HG03108 (cell line): ENCODE data around the gene RDX.

Source experiments
- ATAC-seq: cut with Tn5 transposase; IDR thresholded peaks from one replicate; pipeline ENCODE4 v1.9.1; 2021; ENCODE audit warnings: moderate library complexity; ENCODE audit not compliant: unreplicated experiment

RDX gene

DNA sequence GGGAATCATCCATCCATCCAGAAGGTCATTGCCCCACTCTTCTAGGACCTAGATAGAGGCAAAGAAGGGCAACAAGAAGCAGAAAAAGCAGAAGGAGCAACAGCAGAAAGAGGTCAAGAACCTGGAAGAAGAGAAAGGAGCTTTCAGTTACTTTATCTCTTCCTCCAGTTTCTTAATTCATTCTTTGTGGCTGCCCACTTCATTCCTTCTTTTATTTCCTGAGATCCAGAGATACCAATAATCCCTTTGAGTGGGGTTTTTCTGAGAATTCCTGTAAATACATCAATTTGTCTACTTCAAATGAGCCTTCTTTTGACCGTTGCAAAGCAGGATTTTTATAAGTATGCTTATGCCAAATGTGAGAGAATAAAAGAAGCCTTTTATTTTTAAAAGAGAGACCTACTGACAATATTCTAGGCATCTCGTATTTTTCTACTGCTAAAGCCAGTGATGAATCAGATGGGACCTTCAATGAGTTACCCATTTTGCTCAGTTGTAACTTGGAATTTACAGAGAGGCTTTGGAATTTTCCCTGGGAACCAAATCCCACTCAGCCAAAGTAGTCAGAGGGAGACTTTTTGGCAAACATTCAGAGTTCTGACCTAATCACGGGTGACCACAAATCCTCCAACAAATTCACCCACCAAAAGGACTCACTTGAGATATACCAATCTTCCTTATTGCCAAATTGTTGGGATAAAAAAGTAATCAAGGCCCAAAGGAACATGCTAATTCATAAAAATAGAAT, 148.3 kb downstream of the RDX start:
- ATAC-seq: no peak

DNA sequence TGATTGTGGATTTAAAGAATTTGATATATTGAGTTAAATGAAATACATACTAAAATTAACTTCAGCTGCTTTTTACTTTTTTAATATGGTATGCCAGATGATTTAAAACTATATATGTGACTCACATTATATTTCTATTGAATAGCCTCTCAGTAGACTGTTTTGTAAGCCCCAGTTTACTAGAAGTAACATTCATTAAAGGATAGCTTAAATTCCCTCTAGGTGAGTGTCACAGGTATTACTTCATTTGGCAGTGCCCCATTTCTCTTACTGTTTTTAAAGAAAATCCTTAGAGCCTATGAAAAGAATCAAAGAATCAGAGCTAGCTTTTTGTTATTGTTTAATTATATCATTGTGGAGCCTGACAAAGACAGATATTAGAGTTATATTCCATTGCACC, 154.6 kb downstream of the RDX start:
- no peak for ATAC-seq

DNA sequence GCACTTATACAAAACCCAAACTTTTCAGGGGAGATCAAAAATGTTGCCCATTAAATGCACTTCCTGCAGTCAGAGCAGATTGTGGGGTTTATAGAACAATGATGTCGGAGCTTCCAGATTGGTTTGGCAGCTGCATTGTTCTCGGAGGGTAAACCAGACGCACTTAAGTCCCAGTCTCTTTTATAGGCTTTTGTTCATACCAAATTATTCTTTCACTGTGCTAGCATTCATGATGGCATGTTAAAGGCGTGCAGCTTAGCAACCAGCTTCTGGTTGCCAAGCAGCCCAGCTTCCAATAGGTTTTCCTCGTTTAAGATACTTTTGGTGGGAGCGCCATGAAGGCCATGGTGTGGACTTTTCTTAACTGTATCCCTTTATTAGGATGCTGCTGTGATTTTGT, 162.3 kb downstream of the RDX start:
- ATAC-seq: no peak

DNA sequence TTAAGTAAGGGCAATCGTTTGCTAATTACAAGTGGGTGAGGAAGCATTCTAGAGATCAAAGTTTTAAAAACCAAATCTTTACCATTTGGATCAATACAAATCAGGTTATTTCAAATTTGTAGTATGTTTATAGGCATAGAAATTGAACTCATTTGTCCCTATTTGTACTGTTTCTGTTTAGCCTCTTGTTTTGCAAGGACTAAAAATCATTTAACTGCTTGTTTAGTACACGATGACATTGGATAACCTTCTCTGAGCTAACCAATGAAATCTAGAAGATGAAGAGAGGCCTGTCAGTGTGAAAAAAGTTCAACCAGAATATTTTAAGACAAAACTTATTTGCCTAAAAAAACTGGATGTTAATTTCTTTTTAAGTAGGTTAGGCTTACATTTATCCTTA, 163.3 kb downstream of the RDX start:
- no peak for ATAC-seq

DNA sequence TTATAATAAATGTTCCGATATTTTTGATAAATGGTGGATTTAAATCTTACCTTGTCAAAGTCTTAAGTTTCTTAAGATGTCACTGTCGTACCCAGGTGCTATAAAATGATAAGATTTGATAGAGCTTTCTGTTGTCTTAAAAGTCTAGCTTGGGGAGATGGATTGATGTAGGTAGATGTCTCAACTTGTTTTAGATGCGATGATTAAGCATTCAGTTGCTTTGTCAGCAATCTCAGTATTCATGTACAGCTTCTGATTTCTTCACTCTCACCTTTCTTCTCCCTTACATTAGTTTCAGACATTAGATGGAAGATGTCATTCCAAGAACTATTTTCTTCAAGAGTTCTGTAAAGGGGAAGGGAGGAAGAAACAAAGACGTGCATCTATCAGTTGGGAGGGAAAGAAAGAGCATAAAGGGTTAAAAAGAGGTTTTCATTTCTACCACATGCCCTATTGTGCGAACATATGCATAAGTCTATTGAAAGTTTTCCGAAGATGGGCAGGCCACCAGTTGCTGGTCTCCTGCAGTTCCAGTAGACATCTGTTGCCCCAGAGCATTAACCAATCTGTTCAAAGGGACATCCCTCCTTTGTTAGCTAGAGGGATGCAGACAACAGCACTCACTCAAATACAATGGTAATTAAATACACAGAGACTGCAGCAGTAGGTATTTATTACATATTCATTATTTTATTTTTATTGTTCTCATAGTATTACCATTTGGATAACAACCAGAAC, 164.9 kb downstream of the RDX start:
- ATAC-seq: no peak

DNA sequence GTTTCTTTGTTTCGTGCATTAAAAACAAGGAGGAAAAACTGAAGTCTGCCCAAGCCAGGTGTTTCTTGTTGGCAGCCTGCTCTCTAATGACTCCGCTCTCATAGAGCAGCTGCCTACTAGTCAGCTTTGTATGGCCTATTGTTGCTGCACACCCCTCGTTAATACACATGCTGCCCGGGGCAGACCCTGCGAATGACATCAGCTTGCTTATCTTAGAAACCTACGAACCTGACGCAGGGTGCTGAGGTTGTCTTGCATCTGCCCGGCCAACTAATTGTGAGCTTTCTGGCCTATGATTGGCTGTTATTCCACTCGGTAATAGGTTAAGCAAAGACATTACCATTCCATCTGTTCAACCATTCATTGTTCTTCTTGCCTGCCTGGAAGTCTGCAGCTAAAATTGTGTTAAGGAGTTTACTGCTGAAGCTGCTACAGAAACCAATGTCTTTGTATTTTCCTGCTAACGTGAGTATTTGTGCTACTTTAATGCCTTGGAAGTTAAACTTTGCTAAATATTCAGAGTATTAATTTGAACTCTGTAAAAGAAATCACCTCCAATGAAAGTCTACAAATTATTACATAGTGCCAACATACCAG, 165.7 kb downstream of the RDX start:
- ATAC-seq: no peak

DNA sequence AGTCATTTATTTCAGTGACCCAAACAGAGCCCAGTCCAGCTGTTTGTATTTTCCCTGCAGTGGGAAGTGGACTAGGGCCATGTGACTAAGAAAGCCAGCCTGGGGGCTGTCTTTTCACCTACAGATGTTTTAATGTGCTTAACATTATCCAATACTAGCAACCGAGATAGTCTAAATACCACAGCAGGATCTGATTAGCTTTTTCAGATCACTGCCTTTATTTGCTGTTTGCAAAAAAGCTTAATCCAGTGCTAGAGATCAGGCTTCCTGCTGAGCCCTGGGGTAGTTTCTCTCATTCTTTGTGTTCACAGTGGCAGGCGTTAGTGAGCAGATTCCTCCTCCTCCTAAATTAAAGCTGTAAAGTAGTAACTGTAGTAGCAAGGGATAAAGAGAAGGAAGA, 168.3 kb downstream of the RDX start:
- no peak for ATAC-seq

DNA sequence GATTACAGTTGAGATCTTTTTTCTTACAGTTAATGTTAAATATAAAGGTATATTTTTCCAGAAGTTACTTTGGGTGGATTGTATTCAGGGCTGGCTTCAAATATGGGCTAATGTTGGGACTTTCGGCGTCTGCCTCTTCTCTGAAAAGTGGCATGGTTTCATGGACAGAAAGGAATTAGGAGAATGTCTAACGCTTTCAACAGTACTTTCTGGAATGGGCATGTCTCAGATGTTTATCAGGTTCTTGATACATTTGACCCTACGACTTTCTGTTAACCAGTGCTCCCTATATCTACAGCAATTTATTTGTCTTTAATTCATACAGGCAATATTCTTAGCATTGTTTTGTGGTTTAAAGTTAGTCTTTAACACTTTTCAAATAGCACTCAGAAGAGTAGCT, 169.5 kb downstream of the RDX start:
- ATAC-seq: no peak

DNA sequence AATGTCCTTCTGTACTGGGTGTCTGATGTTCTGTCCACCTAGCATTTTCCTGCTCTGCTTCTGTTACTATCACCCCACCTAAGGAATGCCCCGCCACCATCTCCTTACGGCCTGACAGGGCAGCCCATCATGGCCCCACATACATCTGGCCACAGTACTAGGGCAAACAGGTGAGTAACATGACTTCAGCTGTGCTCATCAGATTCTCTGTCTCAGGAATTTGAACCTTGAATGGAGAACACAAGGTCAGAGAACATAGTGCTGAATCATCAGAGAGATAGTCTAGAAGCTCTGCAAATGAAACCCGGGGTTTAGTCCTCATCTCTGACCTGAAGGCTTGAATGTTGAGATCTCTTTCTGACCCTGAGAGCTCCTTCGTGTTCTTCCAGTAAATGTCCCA, 170.8 kb downstream of the RDX start:
- ATAC-seq: no peak
